IMR-90 (cell line): Measurements from ENCODE around the gene LAMA2. TPM values are rescaled to one million over a fixed set of nuclear protein-coding genes. Genes with fewer than 3 reads are reported as not detected.

Experiments used
- ATAC-seq: fragments of 200-7000 bp; cut with Tn5 transposase; 2 replicates; pipeline ENCODE4 v1.9.1; 2020; ENCODE audit warnings: low read depth, mild to moderate bottlenecking, moderate library complexity
- BruUV-seq: library from RNA; stranded (reverse); fragments of 400-500 nt; replicated peaks from 2 replicates; lab custom pipeline; 2021; lab: Mats Ljungman, UMichigan
- CTCF ChIA-PET: fragments of 300-600 bp; formaldehyde crosslinking; extraction: SDS; loops from one replicate; lab custom pipeline; 2021; ENCODE audit warnings: antibody characterized with exemption; lab: Yijun Ruan, JAX
- POLR2A ChIA-PET: fragments of 300-600 bp; sonication (Branson Sonifier 250); formaldehyde crosslinking; loops from one replicate; lab custom pipeline; 2022; ENCODE audit warnings: antibody characterized with exemption; ENCODE audit not compliant: unreplicated experiment; lab: Charles Lee
- DNase-seq: peaks from one replicate; pipeline ENCODE4 v3.0.0; 2013
- H2AFZ ChIP-seq: replicated peaks from 2 replicates; pipeline ENCODE3; 2013; ENCODE audit warnings: low read length, mild to moderate bottlenecking; ENCODE audit not compliant: poor library complexity
- H2AK5ac ChIP-seq: 2 replicates; pipeline ENCODE4 v1.6.1; 2013; ENCODE audit warnings: low read depth, low read length, inconsistent platforms
- H2AK9ac ChIP-seq: replicated peaks from 2 replicates; pipeline ENCODE3; 2013; ENCODE audit warnings: mild to moderate bottlenecking, low read depth, low read length, moderate library complexity; ENCODE audit not compliant: poor library complexity
- H2BK120ac ChIP-seq: 2 replicates; pipeline ENCODE4 v1.6.1; 2013; ENCODE audit warnings: low read depth, low read length, inconsistent platforms
- H2BK15ac ChIP-seq: 3 replicates; pipeline ENCODE4 v1.6.1; 2013; ENCODE audit warnings: low read depth, low read length, inconsistent platforms
- H2BK20ac ChIP-seq: 2 replicates; pipeline ENCODE4 v1.6.1; 2013; ENCODE audit warnings: low read depth, mild to moderate bottlenecking, inconsistent platforms, low read length, moderate library complexity
- H2BK5ac ChIP-seq: 2 replicates; pipeline ENCODE4 v1.6.1; 2013; ENCODE audit warnings: mild to moderate bottlenecking, low read depth, low read length, inconsistent platforms; ENCODE audit not compliant: poor library complexity, severe bottlenecking
- H3K14ac ChIP-seq: replicated peaks from 2 replicates; pipeline ENCODE4 v1.6.1; 2013; ENCODE audit warnings: low read depth, low read length, inconsistent platforms
- H3K18ac ChIP-seq: 2 replicates; pipeline ENCODE4 v1.6.1; 2013; ENCODE audit warnings: low read depth, low read length, control low read depth
- H3K23ac ChIP-seq: 2 replicates; pipeline ENCODE4 v1.6.1; 2013; ENCODE audit warnings: low read depth, low read length, inconsistent platforms
- H3K27ac ChIP-seq: 2 replicates; pipeline ENCODE4 v1.5.1; 2013; ENCODE audit warnings: mild to moderate bottlenecking, control low read depth, low read length; ENCODE audit not compliant: insufficient read depth
- H3K27me3 ChIP-seq: 2 replicates; pipeline ENCODE4 v1.6.1; 2013; ENCODE audit warnings: low read length; ENCODE audit not compliant: control insufficient read depth, insufficient read depth
- H3K36me3 ChIP-seq: 2 replicates; pipeline ENCODE4 v1.6.1; 2013; ENCODE audit warnings: low read length, mixed read lengths; ENCODE audit not compliant: control insufficient read depth, insufficient read depth
- H3K4ac ChIP-seq: 2 replicates; pipeline ENCODE4 v1.6.1; 2013; ENCODE audit warnings: low read depth, low read length, inconsistent platforms
- H3K4me1 ChIP-seq: 2 replicates; pipeline ENCODE4 v1.6.1; 2013; ENCODE audit warnings: low read length, mixed read lengths; ENCODE audit not compliant: control insufficient read depth, insufficient read depth
- H3K4me2 ChIP-seq: 2 replicates; pipeline ENCODE4 v1.6.1; 2013; ENCODE audit warnings: low read depth, mild to moderate bottlenecking, control low read depth, low read length, moderate library complexity
- H3K4me3 ChIP-seq: 2 replicates; pipeline ENCODE4 v1.5.1; 2013; ENCODE audit warnings: low read depth, mild to moderate bottlenecking, control low read depth, low read length, moderate library complexity; ENCODE audit not compliant: insufficient read depth
- H3K56ac ChIP-seq: 2 replicates; pipeline ENCODE4 v1.6.1; 2013; ENCODE audit warnings: low read length, inconsistent platforms; ENCODE audit not compliant: insufficient read depth; ENCODE audit errors: extremely low read depth
- H3K79me1 ChIP-seq, 2 experiments: 2 replicates each; pipeline ENCODE4 v1.6.1; 2013; ENCODE audit warnings: low read length in 2 of 2, inconsistent platforms in 1 of 2, low read depth in 1 of 2
- H3K9ac ChIP-seq: 2 replicates; pipeline ENCODE4 v1.6.1; 2013; ENCODE audit warnings: low read depth, low read length, control low read depth
- H3K9me1 ChIP-seq: 2 replicates; pipeline ENCODE4 v1.6.1; 2013; ENCODE audit warnings: low read length, inconsistent platforms; ENCODE audit not compliant: insufficient read depth
- H3K9me3 ChIP-seq: 2 replicates; pipeline ENCODE4 v1.6.1; 2013; ENCODE audit warnings: low read length; ENCODE audit not compliant: control insufficient read depth, insufficient read depth
- H4K20me1 ChIP-seq: 2 replicates; pipeline ENCODE4 v1.6.1; 2013; ENCODE audit warnings: low read length, inconsistent platforms; ENCODE audit not compliant: insufficient read depth
- H4K5ac ChIP-seq: 2 replicates; pipeline ENCODE4 v1.6.1; 2013; ENCODE audit warnings: mild to moderate bottlenecking, low read depth, low read length, control low read depth
- H4K8ac ChIP-seq, 2 experiments: 2 replicates each; pipeline ENCODE4 v1.6.1; 2013; ENCODE audit warnings: low read depth in 2 of 2, low read length in 2 of 2, control low read depth in 1 of 2, inconsistent platforms in 1 of 2
- H4K91ac ChIP-seq: 2 replicates; pipeline ENCODE4 v1.6.1; 2013; ENCODE audit warnings: low read depth, low read length, inconsistent platforms; ENCODE audit not compliant: insufficient read depth
- BHLHE40 ChIP-seq: fragments of 150-350 bp; IDR thresholded peaks from 2 replicates; pipeline ENCODE4 v1.6.1; 2016; ENCODE audit warnings: mild to moderate bottlenecking, low read depth, low read length
- CEBPB ChIP-seq: IDR thresholded peaks from 2 replicates; pipeline ENCODE4 v1.6.1; 2012; ENCODE audit warnings: low read depth, low read length, improper control_type of control experiment
- CHD1 ChIP-seq: IDR thresholded peaks from 2 replicates; pipeline ENCODE4 v1.6.1; 2012; ENCODE audit warnings: low read depth, low read length, improper control_type of control experiment
- ELK1 ChIP-seq: fragments of 150-350 bp; IDR thresholded peaks from 2 replicates; pipeline ENCODE4 v1.6.1; 2016; ENCODE audit warnings: low read depth, mild to moderate bottlenecking, low read length, moderate library complexity, borderline replicate concordance
- FOS ChIP-seq: fragments of 150-350 bp; IDR thresholded peaks from 2 replicates; pipeline ENCODE4 v1.6.1; 2016; ENCODE audit warnings: low read depth, low read length
- MAFK ChIP-seq: IDR thresholded peaks from 2 replicates; pipeline ENCODE4 v1.6.1; 2012; ENCODE audit warnings: low read depth, low read length, improper control_type of control experiment
- MAZ ChIP-seq: IDR thresholded peaks from 2 replicates; pipeline ENCODE4 v1.6.1; 2012; ENCODE audit warnings: low read depth, mild to moderate bottlenecking, low read length, improper control_type of control experiment, moderate library complexity, borderline replicate concordance
- MXI1 ChIP-seq: IDR thresholded peaks from 2 replicates; pipeline ENCODE4 v1.6.1; 2012; ENCODE audit warnings: low read depth, mild to moderate bottlenecking, low read length, moderate library complexity, borderline replicate concordance
- NFE2L2 ChIP-seq: fragments of 150-350 bp; IDR thresholded peaks from 2 replicates; pipeline ENCODE4 v1.6.1; 2016; ENCODE audit warnings: low read depth, mild to moderate bottlenecking, low read length
- POLR2A ChIP-seq: IDR thresholded peaks from 2 replicates; pipeline ENCODE4 v1.6.1; 2012; ENCODE audit warnings: mild to moderate bottlenecking, low read depth, low read length
- RAD21 ChIP-seq: IDR thresholded peaks from 2 replicates; pipeline ENCODE4 v1.6.1; 2012; ENCODE audit warnings: low read length, improper control_type of control experiment
- RFX5 ChIP-seq: IDR thresholded peaks from 2 replicates; pipeline ENCODE4 v1.8.0; 2012; ENCODE audit warnings: low read depth, mild to moderate bottlenecking, low read length, moderate library complexity
- SMC3 ChIP-seq: fragments of 150-350 bp; IDR thresholded peaks from 2 replicates; pipeline ENCODE4 v1.6.1; 2016; ENCODE audit warnings: low read depth, mild to moderate bottlenecking, antibody characterized with exemption, low read length, moderate library complexity
- USF2 ChIP-seq: fragments of 150-350 bp; IDR thresholded peaks from 2 replicates; pipeline ENCODE4 v1.6.1; 2017; ENCODE audit warnings: mild to moderate bottlenecking, antibody characterized with exemption, low read length, low read depth
- WGBS, 2 experiments: methylation state at CpG; one replicate each; pipeline versions ENCODE4 v1.1.5 to v1.1.7; 2013; ENCODE audit warnings: missing lambda C conversion rate in 2 of 2; ENCODE audit not compliant: insufficient read length in 1 of 2; ENCODE audit errors: extremely low coverage in 2 of 2; 5-methylcytosine and 5-hydroxymethylcytosine counted together
- dilution Hi-C: fragments of 300-500 bp; cut with HindIII; formaldehyde crosslinking; loops from one replicate; pipeline ENCODE4 v1.14.3; 2018; ENCODE audit warnings: low sequenced_read_pairs; ENCODE audit not compliant: unreplicated experiment
- in situ Hi-C: fragments of 300-500 bp; cut with MboI; formaldehyde crosslinking; loops from 3 replicates; pipeline ENCODE4 v1.14.3; 2019; ENCODE audit warnings: low sequenced_read_pairs, inconsistent platforms, mixed read lengths
- intact Hi-C: fragments of 100-400 bp; cut with micrococcal nuclease; formaldehyde crosslinking; loops from 2 replicates; pipeline ENCODE4 v1.10.0; 2022
- polyA plus RNA-seq, 3 experiments: library from polyadenylated mRNA; depleted of rRNA; stranded (reverse); fragments of >200 nt; gene quantifications; 2 replicates each; pipeline ENCODE4 v1.2.3, GENCODE V29; 2012; ENCODE audit warnings: low replicate concordance in 1 of 3
- total RNA-seq: library from RNA; depleted of rRNA; stranded (reverse); fragments of >200 nt; gene quantifications from 2 replicates; pipeline ENCODE4 v1.2.3, GENCODE V29; 2012

LAMA2 gene
- total and polyA plus RNA-seq, 2 of the 4 experiments (the other 2 are of a cell fraction), result 9.9 to 13.3 TPM

DNA sequence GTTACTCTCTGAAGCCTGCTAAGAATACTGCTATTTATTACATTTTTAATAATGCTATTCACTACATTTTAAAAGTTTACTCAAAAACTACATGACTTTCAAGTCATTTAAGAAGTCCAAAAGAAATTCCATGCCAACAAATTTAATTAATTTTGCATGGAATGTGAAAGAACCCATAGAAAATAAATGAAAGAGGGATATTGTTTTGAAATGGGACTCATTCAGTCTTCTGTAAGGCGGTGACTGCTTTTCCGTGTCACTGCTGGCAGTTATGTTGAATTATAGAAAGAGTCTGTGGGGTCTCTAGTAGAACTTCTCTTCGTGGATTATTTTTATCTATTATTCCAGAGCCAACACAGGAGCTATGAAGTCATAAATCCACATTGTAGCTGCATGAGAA lies 211.2 kb downstream of the LAMA2 start:
- WGBS, 2 experiments, result no CpG with 5 or more reads among the region's 3 CpGs

More for the DNA sequence above, 211.2 kb downstream of the LAMA2 start:
- H3K9me3 ChIP-seq, result no peaks in the 10 kb centered on the region
- H3K56ac ChIP-seq, result no peak overlapping the region
- H2BK120ac ChIP-seq, result no peak overlapping the region
- dilution Hi-C loops, result no loop called here
- ChIA-PET POLR2A (no interaction called here), CTCF (no interaction called here)
- H3K4ac ChIP-seq, result no peak overlapping the region
- no peak overlapping the region for H4K91ac ChIP-seq
- H2AFZ ChIP-seq, result no peak overlapping the region
- no peak overlapping the region for H3K4me2 ChIP-seq
- H4K8ac ChIP-seq, result no peak overlapping the region
- H3K9ac ChIP-seq, result no peak overlapping the region
- in situ Hi-C loops, result no loop called here
- H3K27me3 ChIP-seq, result no peaks in the 10 kb centered on the region
- H3K14ac ChIP-seq, result no peak overlapping the region
- H2AK5ac ChIP-seq, result no peak overlapping the region
- no peak for ATAC-seq
- no peak overlapping the region for H3K4me3 ChIP-seq
- H2BK20ac ChIP-seq, result no peak overlapping the region
- no peak for TF ChIP-seq BHLHE40
- TF ChIP-seq MAZ, result no peak
- TF ChIP-seq ELK1, result no peak
- no peak for TF ChIP-seq POLR2A
- TF ChIP-seq FOS, result no peak
- TF ChIP-seq RAD21, result no peak
- TF ChIP-seq MAFK, result no peak
- no peak for TF ChIP-seq USF2
- no peak for TF ChIP-seq NFE2L2
- no peak for TF ChIP-seq MXI1
- no peak for TF ChIP-seq CHD1
- no peak for TF ChIP-seq RFX5
- no peak for TF ChIP-seq SMC3
- TF ChIP-seq CEBPB, result no peak
- H3K4me1 ChIP-seq, result no peaks in the 10 kb centered on the region
- H3K23ac ChIP-seq, result no peak overlapping the region
- no peak overlapping the region for H2BK15ac ChIP-seq
- no peak overlapping the region for H3K27ac ChIP-seq
- H3K79me1 ChIP-seq, result no peaks in the 10 kb centered on the region
- intact Hi-C loops, result no loop called here
- H2BK5ac ChIP-seq, result no peak overlapping the region
- no peak overlapping the region for H4K5ac ChIP-seq
- no peak overlapping the region for H3K18ac ChIP-seq
- no peaks in the 10 kb centered on the region for H3K9me1 ChIP-seq
- H2AK9ac ChIP-seq, result no peak overlapping the region
- no peak for DNase-seq
- no peaks in the 10 kb centered on the region for H4K20me1 ChIP-seq
- BruUV-seq, result no TSS peak
- no peaks in the 10 kb centered on the region for H3K36me3 ChIP-seq
